Thymus (tissue), 11 donors: ENCODE results near the gene CD82. TPM values are rescaled to one million over a fixed set of nuclear protein-coding genes. Genes with fewer than 3 reads are reported as not detected.

ENCODE experiments used
- DNase-seq, 9 donors: peaks; one replicate each; pipeline ENCODE4 v3.0.0-alpha.2; 2013; ENCODE audit warnings: low spot score in 9 of 9, low read depth in 6 of 9, missing footprints in 1 of 9
- H3K27ac ChIP-seq, 2 donors: one replicate each; pipeline ENCODE4 v1.5.1; 2013; ENCODE audit warnings: control low read depth in 1 of 2, low read depth in 1 of 2, low read length in 1 of 2, mild to moderate bottlenecking in 1 of 2, moderate library complexity in 1 of 2
- H3K27me3 ChIP-seq, 2 donors: one replicate each; pipeline ENCODE4 v1.5.1; 2013; ENCODE audit warnings: low read length in 1 of 2; ENCODE audit not compliant: control insufficient read depth in 2 of 2, insufficient read depth in 1 of 2
- H3K36me3 ChIP-seq, 2 donors: one replicate each; pipeline ENCODE4 v1.5.1; 2013; ENCODE audit warnings: low read length in 1 of 2, mild to moderate bottlenecking in 1 of 2, moderate library complexity in 1 of 2; ENCODE audit not compliant: control insufficient read depth in 2 of 2, insufficient read depth in 2 of 2
- H3K4me1 ChIP-seq, 2 donors: one replicate each; pipeline ENCODE4 v1.5.1; 2013; ENCODE audit warnings: low read length in 2 of 2; ENCODE audit not compliant: control insufficient read depth in 2 of 2, insufficient read depth in 2 of 2
- H3K4me3 ChIP-seq, 2 donors: one replicate each; pipeline ENCODE4 v1.5.1; 2013; ENCODE audit warnings: low read length in 2 of 2, control low read depth in 1 of 2, mild to moderate bottlenecking in 1 of 2
- H3K9me3 ChIP-seq, 2 donors: one replicate each; pipeline ENCODE4 v1.5.1; 2013; ENCODE audit warnings: low read length in 1 of 2, mild to moderate bottlenecking in 1 of 2; ENCODE audit not compliant: control insufficient read depth in 2 of 2, insufficient read depth in 1 of 2
- WGBS: extraction: QIAGEN DNeasy Blood & Tissue Kit; methylation state at CpG from one replicate; pipeline ENCODE4 v1.1.7; 2013; 5-methylcytosine and 5-hydroxymethylcytosine counted together
- polyA plus RNA-seq: library from polyadenylated mRNA; stranded (reverse); fragments of 200-250 nt; gene quantifications from one replicate; pipeline ENCODE4 v1.2.3, GENCODE V29; 2013
- total RNA-seq: library from RNA; stranded (reverse); fragments of 120-200 nt; gene quantifications from one replicate; pipeline ENCODE4 v1.2.4, GENCODE V29; 2013
- donor health status: healthy.

The CD82 gene
- total and polyA plus RNA-seq, 2 donors: 34.8 to 34.9 TPM

GRCh38 chr11:44598831-44599230 lies 33.4 kb downstream of the CD82 start:
- H3K27ac ChIP-seq: no peak overlapping the region
- WGBS: 97% methylated on average over 1 of the region's 1 CpG
- H3K9me3 ChIP-seq: no peaks in the 10 kb centered on the region
- no peak overlapping the region for H3K4me3 ChIP-seq
- peaks cover 25 to 57% of the 10 kb centered on the region in 2 donors for H3K36me3 ChIP-seq
- no peaks in the 10 kb centered on the region for H3K27me3 ChIP-seq
- peaks cover 24 to 30% of the 10 kb centered on the region in 2 donors for H3K4me1 ChIP-seq
- no peak for DNase-seq

DNA sequence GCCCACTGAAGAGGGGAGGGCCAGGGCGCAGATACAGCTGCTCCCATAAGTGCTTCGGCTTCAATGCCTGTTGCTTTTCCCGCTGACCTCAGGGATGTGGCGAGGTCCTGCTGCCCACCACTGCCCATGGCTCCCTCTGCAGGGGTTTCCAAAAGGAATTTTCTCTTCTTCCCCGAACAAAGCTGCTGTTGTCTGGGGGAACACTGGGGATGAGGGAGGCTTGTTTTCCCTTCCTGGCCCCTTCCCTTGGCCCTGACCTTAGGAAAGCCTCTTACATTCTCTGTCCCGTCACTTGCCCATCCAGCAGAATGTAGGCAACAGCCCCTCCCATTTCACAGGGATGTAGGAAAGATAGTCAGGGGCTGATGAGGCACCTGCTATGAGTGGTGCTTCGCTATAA lies 34.8 kb downstream of the CD82 start:
- Histone ChIP-seq H3K9me3 (no peaks in the 10 kb centered on the region), H3K4me1 (peaks cover 21 to 26% of the 10 kb centered on the region in 2 donors), H3K27me3 (no peaks in the 10 kb centered on the region), H3K4me3 (no peak overlapping the region), H3K27ac (no peak overlapping the region), H3K36me3 (peaks cover 37 to 59% of the 10 kb centered on the region in 2 donors)
- DNase-seq: no peak
- 97% methylated on average over 7 of the region's 7 CpGs for WGBS

- peaks cover 18 to 22% of the 10 kb centered on the region in 2 donors for H3K4me1 ChIP-seq
- WGBS: 95% methylated on average over 10 of the region's 10 CpGs
- peak overlapping the region in 1 of 2 donors; percentile 33 for H3K27ac ChIP-seq
- H3K4me3 ChIP-seq: no peak overlapping the region
- H3K27me3 ChIP-seq: no peaks in the 10 kb centered on the region
- DNase-seq: no peak
- peaks cover 42 to 65% of the 10 kb centered on the region in 2 donors for H3K36me3 ChIP-seq
- no peaks in the 10 kb centered on the region for H3K9me3 ChIP-seq
Observed at GRCh38 chr11:44600839-44601383, 35.4 kb downstream of the CD82 start.

GRCh38 chr11:44601471-44602370 lies 36.3 kb downstream of the CD82 start:
- H3K36me3 ChIP-seq: peaks cover 49 to 73% of the 10 kb centered on the region in 2 donors
- WGBS: 91% methylated on average over 14 of the region's 14 CpGs
- DNase-seq: no peak
- no peaks in the 10 kb centered on the region for H3K27me3 ChIP-seq
- peaks cover 10 to 14% of the 10 kb centered on the region in 2 donors for H3K4me1 ChIP-seq
- no peaks in the 10 kb centered on the region for H3K9me3 ChIP-seq
- H3K4me3 ChIP-seq: no peak overlapping the region
- peak overlapping the region in 1 of 2 donors; percentile 2 for H3K27ac ChIP-seq

GRCh38 chr11:44602891-44603310 lies 37.4 kb downstream of the CD82 start:
- DNase-seq: no peak
- H3K27ac ChIP-seq: no peak overlapping the region

GRCh38 chr11:44604171-44604581 lies 38.7 kb downstream of the CD82 start:
- H3K27me3 ChIP-seq: no peaks in the 10 kb centered on the region
- H3K36me3 ChIP-seq: peaks cover 64 to 84% of the 10 kb centered on the region in 2 donors
- H3K4me3 ChIP-seq: no peak overlapping the region
- WGBS: 96% methylated on average over 6 of the region's 6 CpGs
- no peaks in the 10 kb centered on the region for H3K9me3 ChIP-seq
- H3K27ac ChIP-seq: no peak overlapping the region
- peaks cover 8 to 11% of the 10 kb centered on the region in 2 donors for H3K4me1 ChIP-seq
- DNase-seq: no peak

More at GRCh38 chr11:44602891-44603310, 37.4 kb downstream of the CD82 start:
- no peaks in the 10 kb centered on the region for H3K27me3 ChIP-seq
- no peaks in the 10 kb centered on the region for H3K9me3 ChIP-seq
- peaks cover 56 to 82% of the 10 kb centered on the region in 2 donors for H3K36me3 ChIP-seq
- no peak overlapping the region for H3K4me3 ChIP-seq
- peaks cover 0 to 6% of the 10 kb centered on the region in 2 donors for H3K4me1 ChIP-seq
- WGBS: 90% methylated on average over 6 of the region's 6 CpGs

DNA sequence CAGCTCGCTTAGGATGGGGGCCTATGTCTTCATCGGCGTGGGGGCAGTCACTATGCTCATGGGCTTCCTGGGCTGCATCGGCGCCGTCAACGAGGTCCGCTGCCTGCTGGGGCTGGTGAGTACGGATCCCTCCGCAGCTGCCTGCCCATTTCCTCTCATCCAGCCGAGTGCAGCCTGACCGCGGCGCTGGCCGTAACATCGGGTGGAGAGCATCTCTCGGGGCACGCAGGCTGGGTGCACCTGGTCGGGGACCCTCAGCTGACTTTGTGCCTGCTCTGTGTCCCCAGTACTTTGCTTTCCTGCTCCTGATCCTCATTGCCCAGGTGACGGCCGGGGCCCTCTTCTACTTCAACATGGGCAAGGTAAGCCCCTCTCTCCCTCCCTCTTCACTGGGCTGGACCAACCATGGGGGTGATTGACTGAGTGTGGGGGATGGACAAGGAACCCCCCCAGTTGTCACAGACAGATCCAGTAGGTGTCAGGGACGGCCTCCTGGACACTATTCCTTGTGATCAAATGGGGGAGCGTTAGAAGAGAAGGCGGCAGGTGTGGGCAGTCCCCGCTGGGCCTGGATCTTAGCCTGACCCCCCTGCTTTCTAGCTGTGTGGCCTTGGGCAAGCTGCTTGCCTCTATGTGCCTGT lies 39.7 kb downstream of the CD82 start:
- Histone ChIP-seq H3K4me1 (peaks cover 11 to 19% of the 10 kb centered on the region in 2 donors), H3K9me3 (no peaks in the 10 kb centered on the region), H3K27ac (no peak overlapping the region), H3K4me3 (no peak overlapping the region), H3K27me3 (no peaks in the 10 kb centered on the region), H3K36me3 (peaks cover 67 to 75% of the 10 kb centered on the region in 2 donors)
- DNase-seq: no peak
- 95% methylated on average over 25 of the region's 25 CpGs for WGBS

GRCh38 chr11:44605965-44606364 lies 40.5 kb downstream of the CD82 start:
- Histone ChIP-seq H3K36me3 (peaks cover 62 to 67% of the 10 kb centered on the region in 2 donors), H3K27ac (no peak overlapping the region)
- WGBS: 96% methylated on average over 7 of the region's 7 CpGs

DNA sequence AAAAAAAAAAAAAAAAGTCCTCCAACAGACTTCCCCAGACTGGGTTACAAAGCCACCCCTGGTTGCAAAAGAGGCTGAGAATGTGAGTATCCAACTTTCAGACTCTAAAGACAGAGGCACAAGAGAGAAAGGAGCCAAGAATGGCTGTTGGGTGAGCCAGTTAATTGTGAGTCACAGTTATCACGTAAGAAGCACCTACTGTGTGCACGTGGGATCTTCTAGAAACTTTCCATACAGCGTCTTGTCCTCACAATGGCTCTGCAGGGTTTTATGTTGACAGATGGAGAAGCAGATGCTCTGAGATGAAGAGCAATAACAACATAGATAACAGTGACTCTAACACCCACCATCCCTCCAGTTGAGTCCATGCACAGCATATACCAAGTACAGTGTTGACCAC lies 41.0 kb downstream of the CD82 start:
- Histone ChIP-seq H3K4me3 (no peak overlapping the region), H3K9me3 (no peaks in the 10 kb centered on the region), H3K27ac (no peak overlapping the region), H3K36me3 (peaks cover 57 to 67% of the 10 kb centered on the region in 2 donors), H3K27me3 (no peaks in the 10 kb centered on the region), H3K4me1 (peaks cover 12 to 26% of the 10 kb centered on the region in 2 donors)
- DNase-seq: no peak
- WGBS: 96% methylated on average over 3 of the region's 3 CpGs

More at GRCh38 chr11:44605965-44606364, 40.5 kb downstream of the CD82 start:
- Histone ChIP-seq H3K9me3 (no peaks in the 10 kb centered on the region), H3K27me3 (no peaks in the 10 kb centered on the region), H3K4me1 (peaks cover 11 to 22% of the 10 kb centered on the region in 2 donors), H3K4me3 (no peak overlapping the region)
- DNase-seq: no peak
